HuH-7.5 (cell line): ENCODE measurements around the gene SIRT6.
"Not testable (repeated sequence)": the region's sequence is repeated elsewhere in the genome, so short reads cannot be mapped to it uniquely, and the experiment has no call there.

Experiments used
- DNase-seq: peaks from one replicate; pipeline ENCODE4 v3.0.0; 2011; ENCODE audit warnings: low spot score

SIRT6 gene

DNA sequence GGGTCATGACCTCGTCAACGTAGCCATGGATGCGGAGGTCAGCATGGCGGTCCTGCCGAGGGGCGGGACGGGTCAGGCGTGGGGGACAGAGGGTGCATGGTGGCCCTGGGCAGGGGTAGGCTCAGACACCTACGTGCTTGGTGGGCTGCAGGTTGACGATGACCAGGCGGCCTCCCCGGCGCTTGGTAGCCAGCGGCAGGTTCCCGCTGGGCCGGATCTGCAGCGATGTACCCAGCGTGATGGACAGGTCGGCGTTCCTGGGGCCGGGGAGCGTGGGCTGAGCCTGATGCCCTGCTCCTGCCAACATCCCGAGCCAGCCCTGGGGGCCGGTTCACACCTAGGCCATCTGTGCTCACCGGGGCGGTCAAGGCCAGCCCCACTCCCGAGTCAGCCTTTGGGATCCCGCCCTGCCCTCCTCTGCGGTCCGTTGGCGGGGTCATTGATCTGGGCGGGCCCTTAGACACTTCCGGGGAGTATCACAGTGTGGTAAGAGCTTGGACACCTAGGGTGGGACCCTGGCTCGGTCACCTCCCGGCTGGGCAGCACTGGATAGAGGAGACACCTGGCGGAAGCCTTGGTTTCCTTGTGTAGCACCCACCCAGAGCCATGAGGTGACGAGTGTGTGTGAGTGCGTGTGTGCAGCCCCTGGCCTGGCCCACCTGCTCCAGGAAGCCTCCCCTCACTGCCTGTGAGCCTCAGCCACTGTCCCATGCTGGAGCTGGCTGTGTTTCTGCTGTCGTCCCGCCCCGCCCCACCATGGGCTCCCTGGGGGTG, 7.3 kb downstream of the SIRT6 start:
- no peak for DNase-seq

DNA sequence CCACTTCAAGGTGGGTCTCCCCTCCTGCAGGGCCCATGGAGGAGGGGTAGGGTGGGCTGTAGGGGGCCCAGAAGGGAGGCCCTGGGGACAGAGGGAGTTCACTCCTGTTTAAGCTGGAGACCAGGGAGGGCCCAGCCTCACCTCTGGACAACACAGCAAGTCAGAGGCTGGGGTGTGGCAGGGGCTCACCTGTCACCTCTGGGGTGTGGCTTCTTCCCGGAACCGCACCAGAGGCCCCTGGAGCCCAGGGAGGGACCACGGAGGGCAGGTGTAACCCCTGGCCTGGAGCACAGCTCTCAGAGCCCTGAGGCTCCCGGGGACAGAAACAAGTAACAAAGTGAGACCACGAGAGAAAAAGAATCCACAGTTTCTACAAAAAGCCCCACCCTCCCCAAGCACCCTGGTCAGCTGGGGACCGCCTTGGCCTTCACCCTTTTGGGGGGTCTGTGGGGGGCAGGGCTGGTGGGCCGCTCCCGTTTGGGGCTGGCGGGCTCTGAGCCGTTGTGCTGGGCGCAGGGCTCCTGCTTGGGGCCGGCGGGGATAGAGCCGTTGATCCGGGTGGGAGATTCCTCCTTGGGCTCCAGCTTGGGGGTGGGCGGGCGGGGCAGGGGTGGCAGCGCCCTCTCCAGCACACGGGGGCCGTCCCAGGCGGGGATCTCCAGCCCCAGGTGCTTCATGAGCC, 8.0 kb downstream of the SIRT6 start:
- no peak for DNase-seq

DNA sequence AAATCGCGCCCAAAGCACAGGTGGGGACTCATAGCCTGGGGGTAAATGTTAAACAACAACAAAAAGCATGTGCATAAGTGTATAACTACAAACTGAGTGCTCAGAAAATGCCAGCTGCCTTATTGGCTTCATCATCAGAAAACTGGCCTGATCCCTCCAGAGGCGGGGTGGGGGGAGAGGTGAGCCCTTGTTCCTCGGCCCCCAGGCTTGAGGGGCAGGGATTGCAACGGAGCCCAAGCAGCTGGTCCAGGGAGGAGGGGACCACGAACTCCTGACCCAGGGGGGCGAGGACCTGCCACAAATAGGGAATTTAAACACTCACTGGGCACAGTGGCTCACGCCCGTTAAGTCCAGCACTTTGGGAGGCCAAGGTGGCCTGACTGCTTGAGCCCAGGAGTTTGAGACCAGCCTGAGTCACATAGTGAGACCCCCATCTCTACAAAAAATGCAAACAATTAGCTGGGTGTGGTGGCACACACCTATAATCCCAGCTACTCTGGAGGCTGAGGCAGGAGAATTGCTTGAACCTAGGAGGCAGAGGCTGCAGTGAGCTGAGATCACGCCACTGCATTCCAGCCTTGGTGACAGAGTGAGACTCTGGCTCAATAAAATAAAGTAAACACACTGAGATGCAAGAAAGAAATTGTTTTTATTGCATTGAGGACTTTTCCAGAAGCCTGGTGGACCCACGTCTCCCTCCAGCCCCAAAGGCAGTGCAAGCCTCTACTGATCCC, 8.7 kb downstream of the SIRT6 start:
- no peak for DNase-seq

DNA sequence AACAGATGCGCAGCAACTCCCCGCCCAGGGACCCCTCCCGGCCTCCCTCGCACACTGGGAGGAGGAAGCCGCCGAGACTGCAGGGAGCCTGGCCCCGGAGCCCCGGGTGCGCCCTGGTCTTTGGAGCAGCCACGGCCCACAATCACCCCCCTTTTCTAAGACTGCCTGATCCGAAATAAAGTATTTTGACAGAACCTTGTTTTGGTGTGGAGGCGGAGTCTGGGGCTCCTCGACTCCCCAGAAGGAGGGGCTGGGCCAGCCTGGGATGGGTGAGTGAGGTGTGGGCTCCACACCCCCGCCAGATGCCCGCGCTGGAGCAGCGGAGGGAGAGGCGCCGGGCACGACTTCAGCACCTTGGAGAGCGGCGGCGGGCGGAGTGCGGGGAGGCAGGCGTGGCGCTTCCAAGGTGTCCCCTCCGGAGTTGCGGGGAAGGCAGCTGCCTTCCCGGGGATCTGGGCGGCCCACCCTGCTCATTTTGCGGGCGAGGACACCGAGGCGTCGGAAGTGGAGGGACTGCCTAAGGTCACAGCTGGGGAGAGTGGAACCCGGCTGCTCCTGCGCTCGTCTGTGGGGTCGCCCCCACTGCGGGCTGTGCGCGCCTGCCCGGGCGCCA, 9.4 kb downstream of the SIRT6 start:
- DNase-seq, result no peak

DNA sequence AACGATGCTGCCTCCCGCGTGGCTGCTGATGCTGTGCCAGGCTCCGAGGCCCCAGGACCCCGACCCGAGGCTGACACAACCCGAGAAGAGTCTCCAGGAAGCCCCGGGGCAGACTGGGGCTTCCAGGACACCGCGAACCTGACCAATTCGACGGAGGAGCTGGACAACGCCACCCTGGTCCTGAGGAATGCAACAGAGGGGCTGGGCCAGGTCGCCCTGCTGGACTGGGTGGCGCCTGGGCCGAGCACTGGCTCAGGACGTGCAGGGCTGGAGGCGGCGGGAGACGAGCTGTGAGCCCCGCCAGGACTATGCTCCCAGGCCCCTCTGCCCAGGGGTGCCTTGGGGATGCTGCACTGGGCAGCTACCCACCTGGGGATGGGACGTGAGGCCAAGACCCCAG, 10.7 kb downstream of the SIRT6 start:
- DNase-seq, result no peak

DNA sequence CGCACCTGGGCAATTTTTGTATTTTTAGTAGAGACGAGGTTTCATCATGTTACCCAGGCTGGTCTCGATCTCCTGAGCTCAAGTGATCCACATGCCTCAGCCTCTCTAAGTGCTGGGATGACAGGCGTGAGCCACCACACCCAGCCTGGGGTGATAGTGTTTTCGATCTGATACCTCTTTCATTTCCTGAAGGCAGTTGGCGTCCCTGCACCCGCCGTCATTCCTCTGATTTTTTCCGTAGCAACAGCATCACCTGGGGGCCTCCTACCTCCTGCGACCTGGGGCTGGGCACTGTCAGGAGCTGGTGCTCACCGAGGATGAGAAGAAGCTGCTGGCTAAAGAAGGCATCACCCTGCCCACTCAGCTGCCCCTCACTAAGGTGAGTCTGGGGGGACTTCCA, 18.1 kb downstream of the SIRT6 start:
- no peak for DNase-seq

DNA sequence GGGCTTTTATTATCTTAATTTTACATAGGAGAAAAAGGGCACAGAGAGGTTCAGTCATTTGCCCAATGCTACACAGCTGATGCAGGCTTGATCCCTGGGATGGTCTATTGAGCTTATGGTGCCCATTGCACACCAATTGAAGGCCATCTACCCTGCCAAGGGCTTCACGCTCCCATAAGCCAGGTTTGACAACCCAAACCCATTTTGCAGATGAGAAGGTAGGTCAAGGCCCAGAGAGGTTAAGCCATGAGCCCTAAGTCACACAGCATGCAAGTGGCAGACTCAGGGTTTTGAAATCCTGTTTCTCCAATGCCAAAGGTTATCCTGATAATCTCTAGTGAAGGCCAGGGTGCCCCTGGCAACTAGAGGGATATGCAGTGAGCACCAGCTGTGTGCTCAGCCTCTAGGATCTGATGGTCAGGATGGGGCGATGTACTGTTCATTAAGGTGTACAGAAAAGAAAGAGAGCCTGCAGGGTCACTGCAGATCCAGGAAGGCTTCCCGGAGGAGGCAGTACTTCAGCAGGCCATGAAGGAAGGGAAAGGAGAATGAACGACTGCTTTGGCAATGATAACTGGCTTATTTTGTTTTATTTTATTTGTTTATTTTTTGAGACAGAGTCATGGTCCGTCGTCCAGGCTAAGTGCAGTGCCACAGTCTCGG, 20.8 kb downstream of the SIRT6 start:
- DNase-seq, result no peak

DNA sequence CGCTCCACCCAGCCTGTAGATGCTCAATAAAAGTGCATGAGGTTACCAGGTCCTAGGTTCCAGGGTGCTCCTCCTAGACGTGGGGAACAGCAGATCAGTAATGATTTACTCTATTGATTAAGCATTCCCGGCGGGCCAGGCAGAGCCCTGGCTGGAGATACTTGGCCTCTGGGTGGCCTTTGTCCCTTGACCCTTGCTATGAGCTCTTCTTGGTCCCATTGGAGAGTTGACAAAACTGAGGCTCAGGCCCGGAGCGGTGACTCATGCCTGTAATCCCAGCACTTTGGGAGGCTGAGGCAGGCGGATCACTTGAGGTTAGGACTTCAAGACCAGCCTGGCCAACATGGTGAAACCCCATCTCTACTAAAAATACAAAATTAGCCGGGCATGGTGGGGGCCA, 24.4 kb downstream of the SIRT6 start:
- DNase-seq, result not testable (repeated sequence)

DNA sequence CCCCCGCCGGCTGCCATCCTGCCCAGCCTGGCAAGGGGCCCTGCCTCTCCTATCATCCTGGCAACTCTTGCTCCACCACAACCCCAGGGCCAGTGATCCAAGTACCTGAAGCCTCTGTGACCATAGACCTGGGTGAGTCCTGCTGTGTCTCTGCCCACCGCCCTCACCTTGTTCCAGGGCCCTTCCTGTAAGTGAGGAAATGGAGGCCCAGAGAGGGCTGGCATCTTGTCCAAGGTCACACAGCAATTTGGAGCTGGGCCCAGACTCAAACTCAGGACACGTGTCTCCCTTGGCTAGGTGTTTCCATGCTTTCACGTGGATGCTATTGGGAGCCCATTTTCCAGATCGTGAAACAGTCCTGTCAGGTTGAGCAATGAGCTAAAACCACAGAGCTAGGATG, 25.2 kb downstream of the SIRT6 start:
- DNase-seq, result no peak

DNA sequence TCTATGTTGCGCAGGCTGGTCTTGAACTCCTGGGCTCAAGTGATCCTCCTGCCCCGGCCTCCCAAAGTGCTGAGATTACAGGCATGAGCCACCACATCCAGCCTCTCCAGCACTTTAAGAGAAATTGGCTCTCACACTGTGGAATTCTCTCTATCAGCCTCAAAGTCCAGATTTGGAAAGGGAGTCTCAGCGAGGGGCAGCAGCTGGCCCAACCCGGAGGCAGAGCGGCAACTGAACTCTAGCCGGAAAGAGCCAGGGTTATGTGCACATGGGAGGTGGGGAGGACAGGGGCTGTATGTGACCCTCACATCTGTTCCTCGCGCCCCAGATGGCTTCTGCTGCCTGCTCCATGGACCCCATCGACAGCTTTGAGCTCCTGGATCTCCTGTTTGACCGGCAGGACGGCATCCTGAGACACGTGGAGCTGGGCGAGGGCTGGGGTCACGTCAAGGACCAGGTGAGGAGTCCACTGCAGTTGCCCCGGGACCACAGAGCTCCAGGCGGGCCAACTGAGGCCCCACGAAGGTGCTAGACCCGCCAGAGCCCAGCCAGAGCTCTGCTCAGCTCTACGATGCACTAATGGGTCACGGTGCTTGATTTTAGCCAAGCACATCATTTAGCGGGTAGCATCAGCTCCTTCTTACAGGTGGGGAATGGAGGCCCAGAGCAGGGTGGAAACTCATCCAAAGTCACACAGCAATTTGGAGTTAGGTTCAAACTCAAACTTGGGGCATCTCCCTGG, 27.6 kb downstream of the SIRT6 start:
- DNase-seq, result no peak

DNA sequence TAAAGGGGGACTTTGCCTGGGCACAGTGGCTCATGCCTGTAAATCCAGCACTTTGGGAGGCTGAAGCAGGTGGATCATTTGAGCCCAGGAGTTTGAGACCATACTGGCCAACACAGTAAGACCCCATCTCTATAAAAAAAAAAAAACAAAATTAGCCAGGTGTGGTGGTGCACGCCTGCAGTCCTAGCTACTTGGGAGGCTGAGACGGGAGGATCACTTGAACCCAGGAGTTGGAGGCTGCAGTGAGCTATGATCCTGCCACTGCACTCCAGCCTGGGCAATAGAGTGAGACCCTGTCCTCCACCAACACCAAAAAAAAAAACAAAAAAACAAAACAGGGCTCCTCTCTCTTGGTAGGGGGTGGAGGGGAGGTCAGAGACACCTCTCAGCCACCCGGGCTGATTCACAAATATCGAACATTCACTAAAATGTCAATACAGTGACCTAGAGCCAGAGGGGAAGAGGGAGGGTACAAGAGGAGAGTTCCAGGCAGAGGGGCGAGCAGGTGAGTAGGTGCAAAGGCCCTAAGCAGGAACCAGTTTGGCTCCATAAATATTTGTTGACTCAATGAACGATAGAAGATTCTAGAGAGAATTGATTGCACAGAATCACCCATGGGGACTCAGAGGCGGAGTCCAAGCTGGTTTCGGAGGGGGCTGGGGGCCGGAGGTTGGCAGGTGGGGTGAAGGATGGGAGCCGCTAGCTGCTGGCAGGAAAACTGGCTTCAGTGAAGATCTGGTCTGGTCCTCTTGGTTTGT, 29.9 kb downstream of the SIRT6 start:
- no peak for DNase-seq

DNA sequence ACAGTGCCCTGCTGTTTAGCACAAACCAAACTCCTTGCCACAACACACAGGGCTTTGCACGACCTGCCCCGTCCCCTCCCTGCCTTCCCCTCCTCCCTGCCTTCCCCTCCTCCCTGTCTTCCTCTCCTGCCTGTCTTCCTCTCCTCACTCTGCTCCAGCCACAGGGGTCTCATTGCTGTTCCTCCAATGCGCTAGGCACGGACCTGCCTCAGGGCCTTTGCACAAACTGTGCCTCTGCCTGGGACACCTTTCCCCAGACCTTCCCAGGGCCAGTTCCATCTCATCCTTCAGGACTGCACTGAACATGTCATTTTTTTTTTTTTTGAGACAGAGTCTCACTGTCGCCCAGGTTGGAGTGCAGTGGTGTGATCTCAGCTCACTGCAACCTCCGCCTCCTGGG, 30.7 kb downstream of the SIRT6 start:
- no peak for DNase-seq

DNA sequence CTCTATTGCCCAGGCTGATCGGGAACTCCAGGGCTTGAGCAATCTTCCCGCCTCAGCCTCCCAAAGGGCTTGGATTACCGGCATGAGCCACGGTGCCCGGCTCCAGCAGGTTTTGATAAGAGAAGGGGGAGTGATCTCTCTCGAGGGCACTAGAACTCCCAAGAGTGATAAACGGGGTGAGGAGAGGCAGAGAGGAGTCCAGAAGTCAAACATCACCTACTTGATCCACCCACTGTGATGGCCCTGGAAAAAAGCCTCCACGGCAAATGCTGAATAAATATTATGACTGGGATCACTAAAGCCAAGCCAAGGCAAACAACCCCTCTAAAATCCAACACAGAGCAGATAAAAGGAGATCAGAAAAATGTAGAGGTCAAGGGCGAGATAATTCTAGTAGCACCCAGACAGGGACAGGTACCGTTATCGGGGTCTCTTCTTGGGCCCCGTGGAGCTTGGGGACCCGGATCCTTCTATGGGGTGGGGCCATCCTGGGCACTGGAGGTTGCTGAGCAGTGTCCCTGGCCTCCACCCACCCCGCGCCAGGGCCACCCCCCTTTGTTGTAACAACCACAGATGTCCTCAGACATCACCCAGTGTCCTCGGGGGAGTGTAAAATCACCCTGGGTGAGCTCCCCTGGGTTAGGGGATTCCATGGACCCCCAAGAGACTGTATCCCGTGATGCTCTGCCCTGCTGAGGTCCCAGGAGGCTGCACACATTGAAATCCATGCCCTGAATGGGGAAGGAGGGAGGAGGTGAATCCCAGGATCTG, 32.7 kb downstream of the SIRT6 start:
- DNase-seq, result no peak

DNA sequence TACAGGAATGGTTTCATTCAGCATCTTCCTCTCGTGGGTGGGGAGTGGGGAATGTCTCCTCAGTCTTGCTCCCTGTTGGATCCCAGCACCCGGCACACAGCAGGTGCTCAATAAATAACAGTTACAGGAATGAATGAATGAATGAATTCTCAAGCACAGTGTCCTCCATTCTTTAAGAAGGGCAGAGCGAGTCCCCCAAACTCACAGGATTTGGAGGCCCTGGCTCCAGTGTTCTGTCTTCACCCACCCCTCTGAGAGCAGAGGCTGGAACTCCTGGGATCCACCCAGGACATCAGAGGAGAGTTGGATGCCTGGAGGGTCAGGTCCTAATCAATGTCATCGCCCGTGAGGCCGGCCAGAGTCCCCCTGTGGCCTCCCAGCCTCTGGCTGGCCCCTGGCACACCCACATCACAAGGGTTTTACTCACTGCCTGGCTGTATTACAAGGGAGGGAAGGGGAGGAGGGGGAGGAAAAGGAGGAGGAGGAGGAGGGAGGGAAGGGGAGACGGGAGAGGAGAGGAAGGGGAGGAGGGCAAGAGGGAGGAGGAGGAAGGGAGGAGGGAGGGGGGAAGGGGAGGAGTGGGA, 37.6 kb downstream of the SIRT6 start:
- DNase-seq, result no peak

DNA sequence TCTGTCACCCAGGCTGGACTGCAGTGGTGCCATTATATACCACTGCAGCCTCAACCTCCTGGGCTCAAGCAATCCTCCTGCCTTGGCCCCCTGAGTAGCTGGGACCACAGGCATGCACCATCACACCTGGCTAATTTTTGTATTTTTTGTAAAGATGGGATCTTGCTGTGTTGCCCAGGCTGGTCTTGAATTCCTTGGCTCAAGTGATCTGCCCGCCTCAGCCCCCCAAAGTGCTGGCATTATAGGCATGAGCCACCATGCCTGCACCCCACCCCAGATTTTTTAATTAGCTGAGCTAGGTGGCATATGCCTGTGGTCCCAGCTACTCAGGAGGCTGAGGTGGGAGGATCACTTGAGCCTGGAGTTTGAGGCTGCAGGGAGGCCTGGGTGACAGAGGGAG, 39.4 kb downstream of the SIRT6 start:
- DNase-seq, result not testable (repeated sequence)

DNA sequence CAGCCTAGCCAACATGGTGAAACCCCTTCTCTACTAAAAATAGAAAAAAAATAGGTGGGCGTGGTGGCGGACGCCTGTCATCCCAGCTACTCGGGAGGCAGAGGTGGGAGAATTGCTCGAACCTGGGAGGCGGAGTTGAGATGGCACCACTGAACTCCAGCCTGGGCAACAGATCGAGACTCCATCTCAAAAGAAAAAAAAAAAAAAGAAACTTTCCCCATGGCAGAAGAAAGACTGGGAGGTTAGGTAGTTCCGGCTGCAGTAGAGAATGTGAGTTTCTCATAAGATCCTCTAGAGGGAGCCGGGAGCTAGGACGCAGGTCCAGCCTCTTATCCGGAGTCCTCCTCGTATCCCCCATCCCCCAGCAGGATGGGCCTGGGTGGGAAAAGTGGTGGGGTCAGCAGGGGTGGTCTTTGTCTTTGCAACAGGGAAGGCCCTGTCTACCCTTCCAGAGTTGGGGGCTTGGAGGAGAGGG, 42.1 kb downstream of the SIRT6 start:
- peak; percentile 84 for DNase-seq

DNA sequence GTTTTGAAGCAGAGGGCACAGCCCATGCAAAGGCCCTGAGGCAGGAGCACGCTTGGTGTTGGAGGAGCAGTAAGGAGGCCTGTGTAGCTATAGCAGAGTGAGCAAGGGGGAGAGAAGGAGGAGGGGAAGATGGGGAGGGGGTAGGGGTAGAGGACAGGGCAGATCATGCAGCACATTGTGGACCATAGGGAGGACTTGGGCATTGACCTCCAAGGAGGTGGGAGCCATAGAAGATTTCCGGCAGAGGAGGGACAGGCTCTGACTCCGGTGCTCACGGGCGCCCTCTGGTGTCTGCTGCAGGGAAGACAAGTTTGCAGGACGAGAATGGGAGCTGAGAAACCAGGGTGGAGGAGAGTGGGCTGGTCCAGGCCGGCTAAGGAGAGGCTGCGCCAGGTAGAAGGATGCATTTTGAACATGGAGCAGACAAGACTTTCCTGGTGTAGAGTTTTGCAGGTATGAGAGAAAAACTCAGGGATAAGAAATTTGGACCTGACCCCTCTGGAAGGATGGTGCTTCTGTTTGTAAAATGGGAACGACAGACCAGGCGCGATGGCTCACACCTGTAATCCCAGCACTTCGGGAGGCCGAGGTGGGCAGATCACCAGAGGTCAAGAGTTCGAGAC, 42.6 kb downstream of the SIRT6 start:
- peak; percentile 65 for DNase-seq

DNA sequence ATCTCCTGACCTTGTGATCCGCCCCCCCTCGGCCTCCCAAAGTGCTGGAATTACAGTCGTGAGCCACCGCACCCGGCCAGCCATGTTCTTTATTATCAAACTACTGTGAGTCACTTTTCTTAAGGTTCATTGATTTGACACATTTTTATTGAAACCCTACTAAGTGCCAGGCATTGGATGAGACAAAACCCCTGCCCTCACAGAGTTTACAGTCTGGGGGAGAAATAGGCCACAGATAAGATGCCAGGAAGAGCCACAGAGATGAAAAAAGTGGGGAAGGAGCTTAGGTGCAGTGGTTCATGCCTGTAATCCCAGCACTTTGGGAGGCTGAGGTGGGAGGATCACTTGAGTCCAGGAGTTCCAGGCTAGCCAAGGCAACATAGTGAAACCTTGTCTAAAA, 43.9 kb downstream of the SIRT6 start:
- no peak for DNase-seq

DNA sequence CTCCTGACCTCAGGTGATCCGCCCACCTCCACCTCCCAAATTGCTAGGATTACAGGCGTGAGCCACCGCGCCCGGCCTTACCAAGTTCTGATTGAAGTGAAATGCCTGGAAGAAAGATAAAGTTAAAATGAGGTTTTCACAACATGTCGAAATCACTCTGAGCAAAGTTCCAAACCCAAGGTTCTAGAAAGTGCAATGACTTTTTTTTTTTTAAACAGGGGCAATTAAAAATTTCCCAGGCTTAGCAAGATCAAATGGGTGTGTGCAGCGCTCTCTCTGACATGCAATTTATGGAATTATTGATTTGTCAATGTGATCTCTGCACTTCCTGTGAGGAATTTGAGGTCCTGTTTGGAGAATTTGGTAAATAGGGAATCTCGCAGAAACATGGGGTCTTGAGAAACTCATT, 45.7 kb downstream of the SIRT6 start:
- no peak for DNase-seq
